HG03460 (cell line): ENCODE results near the gene ANKEF1.
"Not testable (repeated sequence)": the region's sequence is repeated elsewhere in the genome, so short reads cannot be mapped to it uniquely, and the experiment has no call there.

Experiments used
- ATAC-seq: cut with Tn5 transposase; IDR thresholded peaks from one replicate; pipeline ENCODE4 v1.9.1; 2021; ENCODE audit not compliant: unreplicated experiment

ANKEF1 gene

GRCh38 chr20:10032269-10032668 lies 2.5 kb upstream of the ANKEF1 start:
- ATAC-seq: not testable (repeated sequence)

GRCh38 chr20:10033905-10034650 lies 709 bp upstream of the ANKEF1 start:
- no peak for ATAC-seq

- not testable (repeated sequence) for ATAC-seq
Observed at GRCh38 chr20:10036321-10036720, 1.5 kb downstream of the ANKEF1 start.

- no peak for ATAC-seq
Observed at GRCh38 chr20:10040070-10040975, 5.5 kb downstream of the ANKEF1 start.

GRCh38 chr20:10042086-10042485 lies 7.3 kb downstream of the ANKEF1 start:
- ATAC-seq: no peak

- ATAC-seq: no peak
Observed at GRCh38 chr20:10047427-10047826, 12.6 kb downstream of the ANKEF1 start.

GRCh38 chr20:10051185-10051584 lies 16.4 kb downstream of the ANKEF1 start:
- ATAC-seq: no peak

GRCh38 chr20:10059006-10059405 lies 24.2 kb downstream of the ANKEF1 start:
- ATAC-seq: no peak

GRCh38 chr20:10060226-10060625 lies 25.4 kb downstream of the ANKEF1 start:
- ATAC-seq: peak; percentile 80

- ATAC-seq: no peak
Observed at GRCh38 chr20:10061641-10062040, 26.9 kb downstream of the ANKEF1 start.

- ATAC-seq: no peak
Observed at GRCh38 chr20:10063482-10063881, 28.7 kb downstream of the ANKEF1 start.

- no peak for ATAC-seq
Observed at GRCh38 chr20:10064611-10065010, 29.8 kb downstream of the ANKEF1 start.

- ATAC-seq: no peak
Observed at GRCh38 chr20:10065154-10065833, 30.5 kb downstream of the ANKEF1 start.

- ATAC-seq: no peak
Observed at GRCh38 chr20:10067321-10067720, 32.5 kb downstream of the ANKEF1 start.

- no peak for ATAC-seq
Observed at GRCh38 chr20:10074513-10074912, 39.7 kb downstream of the ANKEF1 start.

- ATAC-seq: no peak
Observed at GRCh38 chr20:10075606-10076005, 40.8 kb downstream of the ANKEF1 start.

- no peak for ATAC-seq
Observed at GRCh38 chr20:10076126-10077080, 41.6 kb downstream of the ANKEF1 start.

- no peak for ATAC-seq
Observed at GRCh38 chr20:10077081-10077471, 42.3 kb downstream of the ANKEF1 start.

GRCh38 chr20:10077886-10078285 lies 43.1 kb downstream of the ANKEF1 start:
- no peak for ATAC-seq

GRCh38 chr20:10078403-10078802 lies 43.6 kb downstream of the ANKEF1 start:
- ATAC-seq: no peak
